GM13976 (cell line): Measurements from ENCODE around the gene CEMP1.

Experiments
- DNase-seq: peaks from one replicate; pipeline ENCODE4 v3.0.0; 2012; ENCODE audit warnings: low spot score
- CTCF ChIP-seq: IDR thresholded peaks from 2 replicates; pipeline ENCODE4 v1.5.1; 2012; ENCODE audit warnings: borderline replicate concordance, mild to moderate bottlenecking; ENCODE audit not compliant: insufficient read depth; ENCODE audit errors: extremely low read depth, missing control alignments, control extremely low read depth
- in situ Hi-C: fragments of 300-500 bp; cut with MboI; formaldehyde crosslinking; loops from one replicate; pipeline ENCODE4 v1.12.0; 2022; ENCODE audit warnings: low sequenced_read_pairs, mixed read lengths, inconsistent platforms; ENCODE audit not compliant: unreplicated experiment

The CEMP1 gene

GRCh38 chr16:2532494-2533141, 1.4 kb upstream of the CEMP1 start:
- TF ChIP-seq CTCF: no peak
- no peak for DNase-seq
- in situ Hi-C loops: no loop called here

GRCh38 chr16:2531696-2532493, 687 bp upstream of the CEMP1 start:
- TF ChIP-seq CTCF: no peak
- in situ Hi-C loops: no loop called here
- peak; percentile 98 for DNase-seq

- in situ Hi-C loops: no loop called here
- DNase-seq: no peak
- TF ChIP-seq CTCF: no peak
Observed at GRCh38 chr16:2530629-2531318, 434 bp downstream of the CEMP1 start.

- TF ChIP-seq CTCF: no peak
- in situ Hi-C loops: no loop called here
- DNase-seq: no peak
Observed at GRCh38 chr16:2529961-2530628, 1.1 kb downstream of the CEMP1 start.

- no peak for TF ChIP-seq CTCF
- in situ Hi-C loops: no loop called here
- DNase-seq: no peak
Observed at GRCh38 chr16:2529061-2529931, 1.9 kb downstream of the CEMP1 start.
